SU-DHL-6 (cell line): ENCODE data around the gene ROR1.

Source experiments
- H2AFZ ChIP-seq: fragments of 200-600 bp; sonication (generic); 2 replicates; pipeline ENCODE4 v1.6.1; 2014; ENCODE audit warnings: low read depth, mild to moderate bottlenecking, moderate library complexity, mixed read lengths, antibody characterized with exemption, low read length; ENCODE audit not compliant: severe bottlenecking
- H3F3A ChIP-seq: fragments of 200-600 bp; shearing (Covaris generic); 2 replicates; pipeline ENCODE4 v1.6.0; 2016; ENCODE audit warnings: antibody characterized with exemption, mild to moderate bottlenecking; ENCODE audit not compliant: insufficient read depth
- H3K27ac ChIP-seq: fragments of 200-600 bp; sonication (generic); 2 replicates; pipeline ENCODE4 v1.5.1; 2016; ENCODE audit warnings: low read depth, mild to moderate bottlenecking, low read length, moderate library complexity, mixed read lengths
- H3K27me3 ChIP-seq: fragments of 200-600 bp; sonication (generic), shearing (Covaris generic); 2 replicates; pipeline ENCODE4 v1.6.0; 2014; ENCODE audit warnings: mild to moderate bottlenecking, low read length
- H3K36me3 ChIP-seq: fragments of 200-600 bp; sonication (generic); 2 replicates; pipeline ENCODE4 v1.6.1; 2014; ENCODE audit warnings: mild to moderate bottlenecking, low read length, mixed read lengths
- H3K4me2 ChIP-seq: fragments of 300-600, 200-600 bp; shearing (Covaris generic), sonication (generic); 2 replicates; pipeline ENCODE4 v1.6.0; 2014; ENCODE audit warnings: low read length, low read depth, mild to moderate bottlenecking; ENCODE audit not compliant: poor library complexity, severe bottlenecking
- H3K4me3 ChIP-seq: fragments of 200-600 bp; sonication (generic); 2 replicates; pipeline ENCODE4 v1.5.1; 2014; ENCODE audit warnings: antibody characterized with exemption, low read length, mild to moderate bottlenecking, mixed read lengths; ENCODE audit not compliant: insufficient read depth, poor library complexity, severe bottlenecking
- H3K79me2 ChIP-seq: fragments of 200-600 bp; sonication (generic); 2 replicates; pipeline ENCODE4 v1.6.1; 2014; ENCODE audit warnings: mild to moderate bottlenecking, low read length, moderate library complexity; ENCODE audit not compliant: insufficient read depth
- H3K9ac ChIP-seq: fragments of 200-600 bp; sonication (generic); 2 replicates; pipeline ENCODE4 v1.7.0; 2014; ENCODE audit warnings: mild to moderate bottlenecking, low read length
- H3K9me2 ChIP-seq: fragments of 200-600 bp; sonication (generic); replicated peaks from 2 replicates; pipeline ENCODE4 v1.6.1; 2014; ENCODE audit warnings: low read length; ENCODE audit not compliant: insufficient read depth
- H3K9me3 ChIP-seq: fragments of 200-600 bp; sonication (generic); 2 replicates; pipeline ENCODE4 v1.6.1; 2014; ENCODE audit warnings: low read length, mixed read lengths; ENCODE audit not compliant: insufficient read depth
- H4K20me1 ChIP-seq: fragments of 200-600 bp; sonication (generic); 2 replicates; pipeline ENCODE4 v1.6.1; 2014; ENCODE audit warnings: low read depth, mild to moderate bottlenecking, antibody characterized with exemption, low read length, moderate library complexity, mixed read lengths
- EZH2phosphoT487 ChIP-seq: fragments of 200-600 bp; sonication (generic), shearing (Covaris generic); conservative IDR thresholded peaks from 2 replicates; pipeline ENCODE4 v1.6.1; 2018; ENCODE audit warnings: mild to moderate bottlenecking, antibody characterized with exemption, low read length, moderate library complexity, mixed read lengths
- TF ChIP-seq, protein P1 (sequence below): fragments of 200-600 bp; sonication (generic); IDR thresholded peaks from one replicate; pipeline ENCODE4 v1.5.1; 2017; ENCODE audit warnings: antibody characterized with exemption, mild to moderate bottlenecking, low read length, moderate library complexity; ENCODE audit not compliant: insufficient read depth, poor library complexity, severe bottlenecking

The ROR1 gene

DNA sequence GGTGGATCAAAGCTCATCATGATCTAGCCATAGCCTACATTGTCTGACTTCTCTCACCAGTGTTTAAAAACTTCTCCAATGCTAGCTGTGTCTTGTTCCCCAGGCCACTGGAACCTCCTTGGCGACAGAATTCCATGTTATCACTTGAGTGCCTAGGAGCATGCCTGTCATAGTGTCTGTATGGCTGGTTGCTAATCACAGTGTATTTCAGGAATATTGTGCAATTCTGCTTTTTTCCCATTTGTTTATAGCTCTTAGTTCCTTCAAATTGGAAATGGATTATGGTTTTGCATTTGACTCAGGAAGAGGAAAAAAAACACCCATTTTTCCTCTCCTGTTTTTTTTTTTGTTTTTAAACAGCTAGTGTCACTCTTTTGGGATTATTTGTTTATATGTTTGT, 25.5 kb downstream of the ROR1 start:
- no peak for TF ChIP-seq EZH2phosphoT487
- TF ChIP-seq, protein P1, sequence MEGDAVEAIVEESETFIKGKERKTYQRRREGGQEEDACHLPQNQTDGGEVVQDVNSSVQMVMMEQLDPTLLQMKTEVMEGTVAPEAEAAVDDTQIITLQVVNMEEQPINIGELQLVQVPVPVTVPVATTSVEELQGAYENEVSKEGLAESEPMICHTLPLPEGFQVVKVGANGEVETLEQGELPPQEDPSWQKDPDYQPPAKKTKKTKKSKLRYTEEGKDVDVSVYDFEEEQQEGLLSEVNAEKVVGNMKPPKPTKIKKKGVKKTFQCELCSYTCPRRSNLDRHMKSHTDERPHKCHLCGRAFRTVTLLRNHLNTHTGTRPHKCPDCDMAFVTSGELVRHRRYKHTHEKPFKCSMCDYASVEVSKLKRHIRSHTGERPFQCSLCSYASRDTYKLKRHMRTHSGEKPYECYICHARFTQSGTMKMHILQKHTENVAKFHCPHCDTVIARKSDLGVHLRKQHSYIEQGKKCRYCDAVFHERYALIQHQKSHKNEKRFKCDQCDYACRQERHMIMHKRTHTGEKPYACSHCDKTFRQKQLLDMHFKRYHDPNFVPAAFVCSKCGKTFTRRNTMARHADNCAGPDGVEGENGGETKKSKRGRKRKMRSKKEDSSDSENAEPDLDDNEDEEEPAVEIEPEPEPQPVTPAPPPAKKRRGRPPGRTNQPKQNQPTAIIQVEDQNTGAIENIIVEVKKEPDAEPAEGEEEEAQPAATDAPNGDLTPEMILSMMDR = no peak
- Histone ChIP-seq H3K4me3 (no peak overlapping the region), H3K27ac (no peak overlapping the region), H4K20me1 (no peaks in the 10 kb centered on the region), H3K9me2 (no peaks in the 10 kb centered on the region), H3K4me2 (no peak overlapping the region), H3F3A (no peaks in the 10 kb centered on the region), H3K9ac (no peak overlapping the region), H3K27me3 (no peaks in the 10 kb centered on the region), H3K36me3 (no peaks in the 10 kb centered on the region), H2AFZ (no peak overlapping the region), H3K79me2 (no peaks in the 10 kb centered on the region), H3K9me3 (no peaks in the 10 kb centered on the region)

DNA sequence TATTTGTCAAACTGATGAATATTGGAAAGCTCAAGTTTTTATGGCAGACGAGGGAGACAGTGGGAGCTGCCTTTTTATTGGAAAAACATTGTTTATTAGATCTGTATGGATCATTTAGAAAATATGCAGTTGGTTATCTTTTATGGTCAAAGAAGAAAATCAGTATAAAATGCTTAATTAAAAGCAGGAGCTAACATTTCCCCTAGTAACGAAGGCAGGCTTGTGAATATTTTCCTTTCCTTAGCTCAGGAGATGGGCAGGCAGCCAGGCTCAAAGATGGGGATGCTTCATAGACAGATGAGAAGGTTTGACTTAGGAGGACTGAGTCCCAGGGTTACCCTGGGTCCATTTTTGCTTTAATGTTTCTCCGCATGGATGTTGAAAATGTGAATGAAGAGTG, 26.0 kb downstream of the ROR1 start:
- H2AFZ ChIP-seq = no peak overlapping the region
- TF ChIP-seq, protein P1 = no peak
- no peak for TF ChIP-seq EZH2phosphoT487
- no peaks in the 10 kb centered on the region for H3K79me2 ChIP-seq
- H3K9ac ChIP-seq = no peak overlapping the region
- no peak overlapping the region for H3K27ac ChIP-seq
- no peak overlapping the region for H3K4me3 ChIP-seq
- no peaks in the 10 kb centered on the region for H3K9me2 ChIP-seq
- no peaks in the 10 kb centered on the region for H4K20me1 ChIP-seq
- H3K9me3 ChIP-seq = no peaks in the 10 kb centered on the region
- no peaks in the 10 kb centered on the region for H3K27me3 ChIP-seq
- H3F3A ChIP-seq = no peaks in the 10 kb centered on the region
- H3K36me3 ChIP-seq = no peaks in the 10 kb centered on the region
- H3K4me2 ChIP-seq = no peak overlapping the region

DNA sequence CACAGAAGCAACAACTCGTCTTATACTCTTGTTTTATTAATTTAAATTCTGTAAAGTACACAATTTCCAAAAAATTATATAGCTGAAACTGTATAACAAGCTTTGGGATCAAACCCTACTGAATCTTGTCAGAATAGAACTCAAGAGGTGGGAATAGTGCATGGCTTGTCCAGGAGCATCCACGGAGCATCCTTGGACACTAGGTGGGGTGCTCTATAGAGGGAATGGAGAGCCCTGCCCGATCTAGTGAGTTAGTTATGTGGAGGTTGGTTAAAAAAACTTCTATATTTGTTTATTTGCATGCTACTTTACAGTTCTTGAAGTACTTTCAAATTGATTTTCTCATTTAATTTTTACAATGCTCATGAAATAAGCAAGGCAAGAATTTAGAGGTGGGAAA, 28.3 kb downstream of the ROR1 start:
- TF ChIP-seq EZH2phosphoT487 = no peak
- TF ChIP-seq, protein P1 = no peak
- no peak overlapping the region for H3K9ac ChIP-seq

More for the DNA sequence above, 28.3 kb downstream of the ROR1 start:
- Histone ChIP-seq H3K9me3 (no peaks in the 10 kb centered on the region), H3K27me3 (no peaks in the 10 kb centered on the region), H3K79me2 (no peaks in the 10 kb centered on the region), H3K4me2 (no peak overlapping the region), H3K9me2 (no peaks in the 10 kb centered on the region), H3K4me3 (no peak overlapping the region), H3K36me3 (no peaks in the 10 kb centered on the region), H2AFZ (no peak overlapping the region), H3F3A (no peaks in the 10 kb centered on the region), H3K27ac (no peak overlapping the region), H4K20me1 (no peaks in the 10 kb centered on the region)
